HL-60 (cell line): ENCODE results near the gene ATF1.

Source experiments
- CTCF ChIP-seq: IDR thresholded peaks from one replicate; pipeline ENCODE4 v1.5.1; 2011; ENCODE audit warnings: low read length, control low read depth, inconsistent platforms; ENCODE audit not compliant: insufficient read depth
- POLR2AphosphoS5 ChIP-seq: IDR thresholded peaks from 2 replicates; pipeline ENCODE4 v1.6.1; 2012; ENCODE audit warnings: low read depth
- TF ChIP-seq, protein P1 (sequence below): IDR thresholded peaks from 2 replicates; pipeline ENCODE4 v1.6.1; 2012; ENCODE audit warnings: low read depth; ENCODE audit not compliant: insufficient replicate concordance

DNA sequence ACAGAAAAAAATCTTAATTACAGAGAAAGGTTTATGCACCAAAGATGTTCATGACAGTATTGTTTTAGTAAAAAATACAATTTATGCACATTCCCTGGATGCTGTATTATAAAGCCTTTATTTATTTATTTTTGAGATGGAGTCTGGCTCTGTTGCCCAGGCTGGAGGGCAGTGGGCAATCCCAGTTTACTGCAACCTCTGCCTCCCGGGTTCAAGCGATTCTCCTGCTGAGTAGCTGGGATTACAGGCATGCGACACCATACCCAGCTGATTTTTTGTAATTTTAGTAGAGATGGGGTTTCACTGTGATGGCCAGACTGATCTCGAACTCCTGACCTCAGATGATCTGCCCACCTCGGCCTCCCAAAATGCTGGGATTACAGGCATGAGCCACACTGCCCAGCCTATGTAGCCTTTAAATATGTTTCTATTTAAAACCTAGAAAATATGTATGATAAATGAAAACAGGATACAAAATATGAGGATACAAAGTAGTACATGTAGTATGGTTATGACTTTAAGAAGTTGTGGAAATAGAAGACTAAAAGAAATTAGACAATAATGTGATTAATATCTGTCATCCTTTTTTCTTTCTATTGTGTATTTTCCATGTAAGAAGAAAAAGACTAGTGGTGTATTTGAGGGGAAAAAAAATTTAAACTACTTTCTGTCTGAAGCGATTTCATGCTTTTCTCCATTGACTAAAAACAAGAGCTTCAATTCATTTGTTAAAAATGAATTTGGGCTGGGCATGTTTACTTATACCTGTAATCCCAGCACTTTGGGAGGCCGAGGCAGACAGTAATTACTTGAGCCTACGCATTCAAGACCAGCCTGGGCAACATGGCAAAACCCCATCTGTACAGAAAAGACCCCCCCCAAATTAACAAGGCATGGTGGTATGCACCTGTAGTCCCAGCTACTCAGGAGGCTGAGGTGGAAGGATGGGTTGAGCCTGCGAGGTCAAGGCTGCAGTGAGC, 13.1 kb downstream of the ATF1 start:
- TF ChIP-seq CTCF = no peak
- no peak for TF ChIP-seq POLR2AphosphoS5
- TF ChIP-seq, protein P1, sequence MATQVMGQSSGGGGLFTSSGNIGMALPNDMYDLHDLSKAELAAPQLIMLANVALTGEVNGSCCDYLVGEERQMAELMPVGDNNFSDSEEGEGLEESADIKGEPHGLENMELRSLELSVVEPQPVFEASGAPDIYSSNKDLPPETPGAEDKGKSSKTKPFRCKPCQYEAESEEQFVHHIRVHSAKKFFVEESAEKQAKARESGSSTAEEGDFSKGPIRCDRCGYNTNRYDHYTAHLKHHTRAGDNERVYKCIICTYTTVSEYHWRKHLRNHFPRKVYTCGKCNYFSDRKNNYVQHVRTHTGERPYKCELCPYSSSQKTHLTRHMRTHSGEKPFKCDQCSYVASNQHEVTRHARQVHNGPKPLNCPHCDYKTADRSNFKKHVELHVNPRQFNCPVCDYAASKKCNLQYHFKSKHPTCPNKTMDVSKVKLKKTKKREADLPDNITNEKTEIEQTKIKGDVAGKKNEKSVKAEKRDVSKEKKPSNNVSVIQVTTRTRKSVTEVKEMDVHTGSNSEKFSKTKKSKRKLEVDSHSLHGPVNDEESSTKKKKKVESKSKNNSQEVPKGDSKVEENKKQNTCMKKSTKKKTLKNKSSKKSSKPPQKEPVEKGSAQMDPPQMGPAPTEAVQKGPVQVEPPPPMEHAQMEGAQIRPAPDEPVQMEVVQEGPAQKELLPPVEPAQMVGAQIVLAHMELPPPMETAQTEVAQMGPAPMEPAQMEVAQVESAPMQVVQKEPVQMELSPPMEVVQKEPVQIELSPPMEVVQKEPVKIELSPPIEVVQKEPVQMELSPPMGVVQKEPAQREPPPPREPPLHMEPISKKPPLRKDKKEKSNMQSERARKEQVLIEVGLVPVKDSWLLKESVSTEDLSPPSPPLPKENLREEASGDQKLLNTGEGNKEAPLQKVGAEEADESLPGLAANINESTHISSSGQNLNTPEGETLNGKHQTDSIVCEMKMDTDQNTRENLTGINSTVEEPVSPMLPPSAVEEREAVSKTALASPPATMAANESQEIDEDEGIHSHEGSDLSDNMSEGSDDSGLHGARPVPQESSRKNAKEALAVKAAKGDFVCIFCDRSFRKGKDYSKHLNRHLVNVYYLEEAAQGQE = no peak
